Uterus (tissue), 2 donors: ENCODE data around the gene NOTO.

ENCODE experiments used
- POLR2A ChIP-seq, 2 donors: fragments of 450-650 bp; IDR thresholded peaks; one replicate each; pipeline ENCODE4 v1.6.1; 2016; ENCODE audit warnings: antibody characterized with exemption in 2 of 2, mild to moderate bottlenecking in 1 of 2, moderate library complexity in 1 of 2
- TF ChIP-seq, protein P1 (sequence below), 4 experiments: fragments of 200-600 bp in 2 of 4; fragments of 450-650 bp in 2 of 4; sonication (generic) in 2 of 4; IDR thresholded peaks; one replicate each; pipeline ENCODE4 v1.5.1; 2016 to 2019; ENCODE audit warnings: antibody characterized with exemption in 4 of 4, mild to moderate bottlenecking in 2 of 4, moderate library complexity in 1 of 4

DNA sequence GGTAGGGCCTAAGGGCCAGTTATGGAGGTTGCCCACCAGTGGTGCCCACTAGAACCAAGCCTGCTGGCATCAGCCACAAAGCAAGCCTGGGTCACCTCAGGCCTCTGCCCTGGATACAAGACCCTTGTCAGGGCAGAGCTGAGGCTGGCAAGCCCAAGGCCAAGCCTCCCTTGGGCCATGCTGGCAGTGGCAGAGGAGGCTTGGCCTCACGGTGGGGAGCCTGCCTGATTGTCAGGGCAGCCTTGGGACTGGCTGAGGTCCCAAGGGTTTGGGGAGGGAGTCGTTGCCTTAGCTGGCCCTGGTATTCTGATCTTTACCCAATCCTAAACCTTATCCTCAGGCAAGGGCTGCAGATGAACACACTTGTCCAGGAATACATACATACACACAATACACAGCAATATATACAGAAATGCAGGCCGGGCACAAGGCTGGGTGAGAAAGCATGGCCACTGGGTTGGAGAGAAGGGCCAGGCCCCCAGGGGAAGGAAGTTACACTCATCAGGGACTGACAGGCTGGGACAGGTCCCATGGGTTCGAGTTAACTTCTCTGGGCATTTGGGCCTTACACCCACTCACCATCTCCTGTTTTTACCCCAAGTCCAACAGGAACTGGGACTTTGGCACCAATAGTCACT is 52.8 kb downstream of the NOTO start:
- TF ChIP-seq, protein P1, sequence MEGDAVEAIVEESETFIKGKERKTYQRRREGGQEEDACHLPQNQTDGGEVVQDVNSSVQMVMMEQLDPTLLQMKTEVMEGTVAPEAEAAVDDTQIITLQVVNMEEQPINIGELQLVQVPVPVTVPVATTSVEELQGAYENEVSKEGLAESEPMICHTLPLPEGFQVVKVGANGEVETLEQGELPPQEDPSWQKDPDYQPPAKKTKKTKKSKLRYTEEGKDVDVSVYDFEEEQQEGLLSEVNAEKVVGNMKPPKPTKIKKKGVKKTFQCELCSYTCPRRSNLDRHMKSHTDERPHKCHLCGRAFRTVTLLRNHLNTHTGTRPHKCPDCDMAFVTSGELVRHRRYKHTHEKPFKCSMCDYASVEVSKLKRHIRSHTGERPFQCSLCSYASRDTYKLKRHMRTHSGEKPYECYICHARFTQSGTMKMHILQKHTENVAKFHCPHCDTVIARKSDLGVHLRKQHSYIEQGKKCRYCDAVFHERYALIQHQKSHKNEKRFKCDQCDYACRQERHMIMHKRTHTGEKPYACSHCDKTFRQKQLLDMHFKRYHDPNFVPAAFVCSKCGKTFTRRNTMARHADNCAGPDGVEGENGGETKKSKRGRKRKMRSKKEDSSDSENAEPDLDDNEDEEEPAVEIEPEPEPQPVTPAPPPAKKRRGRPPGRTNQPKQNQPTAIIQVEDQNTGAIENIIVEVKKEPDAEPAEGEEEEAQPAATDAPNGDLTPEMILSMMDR (IDR thresholded peaks at IDR 0.05), result no peak
- no peak for TF ChIP-seq POLR2A (IDR thresholded peaks at IDR 0.05)
